Measurements from ENCODE around the gene UBE3A. TPM values are rescaled to one million over a fixed set of nuclear protein-coding genes. Genes with fewer than 3 reads are reported as not detected.
"Not testable (repeated sequence)": the region's sequence is repeated elsewhere in the genome, so short reads cannot be mapped to it uniquely, and the experiment has no call there.

The UBE3A gene
- polyA plus RNA-seq, 1 of the 3 experiments (the other 2 are of a cell fraction): 9.7 TPM

GRCh38 chr15:25454771-25455170, 15.9 kb upstream of the UBE3A start:
- Histone ChIP-seq H3K27me3 (ENCODE audit: insufficient read depth) (no peaks in the 10 kb centered on the region), H3K9me3 (no peaks in the 10 kb centered on the region; the same call in 1 of the 2 replicates), H2AFZ (ENCODE audit: low read depth) (no peak overlapping the region), H3K9ac (no peak overlapping the region), H3K9me2 (no peaks in the 10 kb centered on the region), H3K79me2 (ENCODE audit: insufficient read depth) (no peaks in the 10 kb centered on the region), H3K4me2 (no peak overlapping the region), H3K36me3 (replicated peaks in 1 of 2; ENCODE audit: control insufficient read depth in 1 of 2, insufficient read depth in 2 of 2, low read length in 1 of 2) (no peaks in the 10 kb centered on the region), H3K27ac (ENCODE audit: low read depth in 2 of 2, low read length in 1 of 2) (no peak overlapping the region), H3K4me3 (ENCODE audit: low read depth in 2 of 2, low read length in 1 of 2) (no peak overlapping the region), H4K20me1 (ENCODE audit: insufficient read depth) (no peaks in the 10 kb centered on the region), H3F3A (replicated peaks; ENCODE audit: insufficient read depth) (no peaks in the 10 kb centered on the region), H3K4me1 (ENCODE audit: control insufficient read depth in 1 of 2, insufficient read depth in 2 of 2, low read depth in 1 of 2, low read length in 1 of 2) (no peaks in the 10 kb centered on the region)
- WGBS (ENCODE audit: low lambda C conversion rate): 31% methylated on average over 2 of the region's 2 CpGs
- DNase-seq: no peak
- CTCF ChIA-PET: interaction anchor here (0.6 kb wide), 1 partner anchor 54 kb away, joined by 4 read pairs; no protein-coding TSS in a partner anchor
- POLR2A ChIA-PET: no interaction called here
- TF ChIP-seq NRF1 (IDR thresholded peaks at IDR 0.05; ENCODE audit: low read depth, low read length) (no peak), YY1 (IDR thresholded peaks at IDR 0.05; ENCODE audit: low read depth) (no peak), FOXM1 (IDR thresholded peaks at IDR 0.05; ENCODE audit: low read depth) (no peak), ZBTB33 (IDR thresholded peaks at IDR 0.05; ENCODE audit: borderline replicate concordance, low read depth) (no peak), RFX5 (IDR thresholded peaks at IDR 0.05; ENCODE audit: low read length) (no peak), JUND (IDR thresholded peaks at IDR 0.05) (no peak), GATA2 (CRISPR knock-in tag; IDR thresholded peaks at IDR 0.05) (no peak)

DNA sequence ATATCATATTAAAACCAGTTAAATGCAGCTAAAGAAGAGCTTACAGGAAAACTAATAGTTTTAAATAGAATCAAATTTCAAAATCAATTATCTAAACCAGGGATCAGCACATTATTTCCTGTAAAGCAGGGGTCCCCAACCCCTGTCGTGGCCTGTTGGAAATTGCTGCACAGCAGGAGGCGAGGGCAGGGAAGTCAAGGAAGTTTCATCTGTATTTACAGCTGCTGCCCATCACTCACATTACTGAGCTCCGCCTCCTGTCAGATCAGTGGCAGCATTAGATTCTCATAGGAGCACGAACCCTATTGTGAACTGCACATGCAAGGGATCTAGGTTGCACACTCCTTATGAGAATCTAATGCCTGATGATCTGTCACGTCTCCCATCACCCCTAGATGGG, 14.4 kb upstream of the UBE3A start:
- WGBS (ENCODE audit: low lambda C conversion rate): 8% methylated on average over 5 of the region's 5 CpGs
- H3K79me2 ChIP-seq (ENCODE audit: insufficient read depth); H3K9ac ChIP-seq; H3K9me2 ChIP-seq; H3K36me3 ChIP-seq (replicated peaks in 1 of 2; ENCODE audit: control insufficient read depth in 1 of 2, insufficient read depth in 2 of 2, low read length in 1 of 2); H3F3A ChIP-seq (replicated peaks; ENCODE audit: insufficient read depth); H3K4me2 ChIP-seq; H3K27ac ChIP-seq (ENCODE audit: low read depth in 2 of 2, low read length in 1 of 2); POLR2A ChIA-PET; H3K4me1 ChIP-seq (ENCODE audit: control insufficient read depth in 1 of 2, insufficient read depth in 2 of 2, low read depth in 1 of 2, low read length in 1 of 2); H2AFZ ChIP-seq (ENCODE audit: low read depth); DNase-seq; H3K4me3 ChIP-seq (ENCODE audit: low read depth in 2 of 2, low read length in 1 of 2); H3K27me3 ChIP-seq (ENCODE audit: insufficient read depth); H4K20me1 ChIP-seq (ENCODE audit: insufficient read depth); H3K9me3 ChIP-seq: not testable (repeated sequence)
- CTCF ChIA-PET: interaction anchor here (1.3 kb wide), 1 partner anchor 48 kb away, joined by 3 read pairs; no protein-coding TSS in a partner anchor

DNA sequence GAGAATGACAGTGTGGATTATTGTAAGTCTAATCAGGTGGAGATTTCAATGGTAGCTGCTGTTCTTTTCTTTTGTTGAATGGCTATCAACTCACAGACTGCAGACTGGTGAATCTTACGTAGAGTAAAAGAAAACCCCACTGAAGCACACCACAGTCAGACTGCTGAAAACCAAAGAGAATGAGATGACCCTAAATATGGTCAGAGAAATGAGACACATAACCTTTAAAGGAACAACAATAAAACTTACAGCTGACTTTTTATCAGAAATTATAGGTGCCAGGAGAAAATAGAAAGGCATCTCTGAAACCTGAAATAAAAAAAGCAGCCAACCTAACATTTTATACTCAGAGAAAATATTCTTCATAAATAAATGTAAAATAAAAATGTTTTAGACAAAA, 12.7 kb upstream of the UBE3A start:
- no peaks in the 10 kb centered on the region; the same call in 1 of the 2 replicates for H3K9me3 ChIP-seq
- ChIA-PET POLR2A (no interaction called here), CTCF (interaction anchor here (3.0 kb wide), 1 partner anchor 12 kb away, joined by 7 read pairs; the partner anchor contains the start of gene UBE3A)
- H3F3A ChIP-seq (replicated peaks; ENCODE audit: insufficient read depth): no peaks in the 10 kb centered on the region
- H3K79me2 ChIP-seq (ENCODE audit: insufficient read depth): no peaks in the 10 kb centered on the region
- no peak overlapping the region for H3K4me2 ChIP-seq
- H2AFZ ChIP-seq (ENCODE audit: low read depth): no peak overlapping the region
- H3K9ac ChIP-seq: no peak overlapping the region
- WGBS (ENCODE audit: low lambda C conversion rate): 6% methylated on average over 1 of the region's 1 CpG
- no peaks in the 10 kb centered on the region for H3K9me2 ChIP-seq
- no peak overlapping the region for H3K27ac ChIP-seq (ENCODE audit: low read depth in 2 of 2, low read length in 1 of 2)
- H4K20me1 ChIP-seq (ENCODE audit: insufficient read depth): no peaks in the 10 kb centered on the region
- no peaks in the 10 kb centered on the region; a peak in 1 of 4 replicates for H3K4me1 ChIP-seq (ENCODE audit: control insufficient read depth in 1 of 2, insufficient read depth in 2 of 2, low read depth in 1 of 2, low read length in 1 of 2)
- no peaks in the 10 kb centered on the region for H3K36me3 ChIP-seq (replicated peaks in 1 of 2; ENCODE audit: control insufficient read depth in 1 of 2, insufficient read depth in 2 of 2, low read length in 1 of 2)
- DNase-seq: no peak
- H3K4me3 ChIP-seq (ENCODE audit: low read depth in 2 of 2, low read length in 1 of 2): no peak overlapping the region
- H3K27me3 ChIP-seq (ENCODE audit: insufficient read depth): no peaks in the 10 kb centered on the region
- no peak for TF ChIP-seq JUND (IDR thresholded peaks at IDR 0.05)
- TF ChIP-seq EP300 (IDR thresholded peaks at IDR 0.05; ENCODE audit: borderline replicate concordance in 1 of 2, low read depth in 1 of 2, low read length in 1 of 2): no peak
- no peak for TF ChIP-seq RCOR1 (IDR thresholded peaks at IDR 0.05; ENCODE audit: low read length)
- TF ChIP-seq, protein P1, sequence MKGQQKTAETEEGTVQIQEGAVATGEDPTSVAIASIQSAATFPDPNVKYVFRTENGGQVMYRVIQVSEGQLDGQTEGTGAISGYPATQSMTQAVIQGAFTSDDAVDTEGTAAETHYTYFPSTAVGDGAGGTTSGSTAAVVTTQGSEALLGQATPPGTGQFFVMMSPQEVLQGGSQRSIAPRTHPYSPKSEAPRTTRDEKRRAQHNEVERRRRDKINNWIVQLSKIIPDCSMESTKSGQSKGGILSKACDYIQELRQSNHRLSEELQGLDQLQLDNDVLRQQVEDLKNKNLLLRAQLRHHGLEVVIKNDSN (IDR thresholded peaks at IDR 0.05; ENCODE audit: borderline replicate concordance, low read depth): no peak
- no peak for TF ChIP-seq MXI1 (IDR thresholded peaks at IDR 0.05; ENCODE audit: low read depth, low read length)
- no peak for TF ChIP-seq MEF2A (IDR thresholded peaks at IDR 0.05; ENCODE audit: borderline replicate concordance, low read depth)
- no peak for TF ChIP-seq POLR2AphosphoS5 (IDR thresholded peaks at IDR 0.05; ENCODE audit: low read depth, low read length)
- TF ChIP-seq FOSL2 (IDR thresholded peaks at IDR 0.05; ENCODE audit: borderline replicate concordance, low read depth): no peak
- TF ChIP-seq GATA2 (CRISPR knock-in tag; IDR thresholded peaks at IDR 0.05): no peak
- no peak for TF ChIP-seq TCF12 (IDR thresholded peaks at IDR 0.05)
- no peak for TF ChIP-seq RFX5 (IDR thresholded peaks at IDR 0.05; ENCODE audit: low read length)
- no peak for TF ChIP-seq REST (IDR thresholded peaks at IDR 0.05; ENCODE audit: low read depth, low read length)

Data from SK-N-SH (cell line).